K562 (cell line): ENCODE measurements around the gene ZNF8. TPM values are rescaled to one million over a fixed set of nuclear protein-coding genes. Genes with fewer than 3 reads are reported as not detected.

Source experiments
- DPF2 ChIP-seq: fragments of 450-650 bp; IDR thresholded peaks from 2 replicates; pipeline ENCODE4 v1.6.1; 2016
- FOXK2 ChIP-seq, 2 experiments: fragments of 450-650 bp; IDR thresholded peaks in 1 of 2; conservative IDR thresholded peaks in 1 of 2; 2 replicates each; pipeline ENCODE4 v1.6.1; 2016; ENCODE audit warnings: low read depth in 2 of 2, mild to moderate bottlenecking in 1 of 2
- MXI1 ChIP-seq: IDR thresholded peaks from 2 replicates; pipeline ENCODE4 v1.6.1; 2011; ENCODE audit warnings: low read depth, mild to moderate bottlenecking, improper control_type of control experiment, low read length
- NEUROD1 ChIP-seq: fragments of 150-350 bp; IDR thresholded peaks from 2 replicates; pipeline ENCODE4 v1.6.1; 2014; ENCODE audit warnings: borderline replicate concordance, low read length, low read depth; ENCODE audit not compliant: partially characterized antibody
- SRSF3 ChIP-seq: fragments of 200-400 bp; formaldehyde crosslinking; IDR thresholded peaks from 2 replicates; pipeline ENCODE4 v1.6.1; 2016; ENCODE audit warnings: mild to moderate bottlenecking, low read length, moderate library complexity; ENCODE audit not compliant: insufficient read depth
- TRIM28 ChIP-seq: fragments of 450-650 bp; IDR thresholded peaks from 2 replicates; pipeline ENCODE4 v1.6.1; 2017
- YY1 ChIP-seq, 3 experiments: IDR thresholded peaks; 2 replicates each; pipeline ENCODE4 v1.6.1; 2011; ENCODE audit warnings: low read length in 2 of 3, mild to moderate bottlenecking in 2 of 3, moderate library complexity in 2 of 3, borderline replicate concordance in 1 of 3, control low read depth in 1 of 3, low read depth in 1 of 3; ENCODE audit not compliant: insufficient read depth in 3 of 3, insufficient replicate concordance in 2 of 3, control insufficient read depth in 1 of 3, insufficient read length in 1 of 3; ENCODE audit errors: extremely low read depth in 1 of 3
- ZBTB1 ChIP-seq: sonication (generic); formaldehyde crosslinking; IDR thresholded peaks from 2 replicates; pipeline ENCODE4 v1.8.1; 2023; ENCODE audit warnings: missing genetic modification reagents, low read depth, mild to moderate bottlenecking, borderline replicate concordance
- ZNF174 ChIP-seq: fragments of 250-450 bp; sonication (Bioruptor Pico); IDR thresholded peaks from 2 replicates; pipeline ENCODE4 v1.4.0; 2020; ENCODE audit warnings: mild to moderate bottlenecking
- ZNF318 ChIP-seq, 2 experiments: fragments of 450-650 bp; IDR thresholded peaks; 2 replicates each; pipeline ENCODE4 v1.6.1; 2016; ENCODE audit warnings: mild to moderate bottlenecking in 2 of 2, borderline replicate concordance in 1 of 2, low read depth in 1 of 2, moderate library complexity in 1 of 2
- ZNF699 ChIP-seq: fragments of 250-450 bp; sonication (Bioruptor Pico); IDR thresholded peaks from 2 replicates; pipeline ENCODE4 v1.8.0; 2021; ENCODE audit warnings: mild to moderate bottlenecking, moderate library complexity; ENCODE audit not compliant: insufficient replicate concordance
- polyA plus RNA-seq, 8 experiments: library from polyadenylated mRNA; depleted of rRNA in 4 of 8; stranded (reverse) in 5 of 8; unstranded in 3 of 8; fragments of >200 nt; fragmentation: Nextera tagmentation in 2 of 8; fragmentation: Illumina TruSeq in 1 of 8; extraction: Ambion mirVana in 2 of 8; extraction: Trizol in 1 of 8; gene quantifications; 2 replicates each; pipeline versions ENCODE4 v1.2.1 to v1.2.3, GENCODE V29; 2011 to 2014; ENCODE audit warnings: inconsistent platforms in 1 of 8, missing spikeins in 1 of 8
- total RNA-seq, 7 experiments: library from RNA; depleted of rRNA in 6 of 7; stranded (reverse); fragments of >200 nt in 6 of 7; fragmentation: Illumina TruSeq in 2 of 7; extraction: Trizol in 2 of 7; gene quantifications; 2 replicates each; pipeline versions ENCODE4 v1.2.1 to v1.2.3, GENCODE V29; 2011 to 2021; ENCODE audit warnings: low replicate concordance in 1 of 7
- TF ChIP-seq, protein P1 (sequence below): fragments of 450-650 bp; conservative IDR thresholded peaks from 2 replicates; pipeline ENCODE4 v1.6.1; 2016; ENCODE audit warnings: missing genetic modification characterization, low read depth, mild to moderate bottlenecking, missing compliant biosample characterization, moderate library complexity

The ZNF8 gene
- total and polyA plus RNA-seq, 9 of the 15 experiments (the other 6 are each of a cell fraction or from before 2014, with no cell fraction given) = 0.71 to 7.7 (median 4.7) TPM

DNA sequence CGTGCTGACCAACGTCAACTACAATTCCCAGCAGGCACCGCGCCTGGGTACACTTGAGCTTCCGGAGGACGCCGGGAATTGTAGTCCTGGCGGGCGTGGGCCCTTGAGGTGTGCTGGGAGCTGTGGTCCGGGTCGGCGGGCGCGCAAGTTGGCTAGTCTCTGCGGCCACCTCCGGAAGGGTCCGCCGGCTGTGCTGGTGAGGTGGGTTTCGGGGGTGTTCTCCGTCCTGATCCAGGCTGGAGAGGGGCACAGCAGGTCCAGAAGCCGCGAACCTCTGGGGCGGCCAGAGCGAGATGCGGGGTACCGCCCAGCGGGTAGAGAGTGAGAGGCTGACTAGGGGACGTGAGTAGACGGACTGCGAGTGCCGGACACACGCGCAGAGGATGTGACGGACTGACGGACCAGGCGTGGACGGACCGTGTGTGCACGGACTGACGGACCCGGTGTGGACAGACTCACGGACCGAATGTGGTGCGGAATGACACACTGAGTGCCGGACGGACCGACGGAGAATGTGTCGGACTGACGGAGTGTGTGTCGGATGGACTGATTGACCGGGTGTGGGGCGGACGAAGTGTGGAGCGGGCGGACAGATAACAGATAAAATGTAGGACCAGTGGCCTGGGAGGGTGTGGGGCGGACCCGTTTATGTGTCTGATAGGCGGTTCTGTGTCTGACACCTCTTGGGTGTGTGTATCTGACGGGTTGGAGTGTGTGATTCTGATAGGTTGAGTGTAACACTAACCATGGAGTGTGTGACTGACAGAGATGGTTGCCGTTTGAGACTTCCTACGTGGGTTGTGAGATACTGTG, 48.4 kb downstream of the ZNF8 start, which contains the start of gene ZSCAN22 (continued):
- TF ChIP-seq ZNF318 (IDR thresholded peaks at IDR 0.05; ENCODE audit: borderline replicate concordance in 1 of 2, low read depth in 1 of 2) (no peak), MXI1 (peak; percentile 64; the same call in 1 of the 2 replicates), YY1 (IDR thresholded peaks at IDR 0.05; ENCODE audit: borderline replicate concordance in 1 of 3, control insufficient read depth in 1 of 3, extremely low read depth in 1 of 3, insufficient read depth in 3 of 3, insufficient read length in 1 of 3, insufficient replicate concordance in 2 of 3, low read depth in 1 of 3, low read length in 2 of 3) (peak in 2 of 3 experiments; percentile 13 to 56), ZNF174 (CRISPR knock-in tag) (peak; percentile 66; the same call in 1 of the 2 replicates), ZNF699 (CRISPR knock-in tag) (no peak), ZBTB1 (CRISPR knock-in tag) (peak; percentile 63; the same call in 1 of the 2 replicates), TRIM28 (peak; percentile 62; the same call in 1 of the 2 replicates), SRSF3 (no peak), FOXK2 (conservative IDR thresholded peaks at IDR 0.05 in 1 of 2, IDR thresholded peaks at IDR 0.05 in 1 of 2; ENCODE audit: low read depth in 2 of 2) (peak; percentile 67 to 85; a peak in 3 of 4 replicates), DPF2 (peak; percentile 75), NEUROD1 (no peak)
- TF ChIP-seq, protein P1, sequence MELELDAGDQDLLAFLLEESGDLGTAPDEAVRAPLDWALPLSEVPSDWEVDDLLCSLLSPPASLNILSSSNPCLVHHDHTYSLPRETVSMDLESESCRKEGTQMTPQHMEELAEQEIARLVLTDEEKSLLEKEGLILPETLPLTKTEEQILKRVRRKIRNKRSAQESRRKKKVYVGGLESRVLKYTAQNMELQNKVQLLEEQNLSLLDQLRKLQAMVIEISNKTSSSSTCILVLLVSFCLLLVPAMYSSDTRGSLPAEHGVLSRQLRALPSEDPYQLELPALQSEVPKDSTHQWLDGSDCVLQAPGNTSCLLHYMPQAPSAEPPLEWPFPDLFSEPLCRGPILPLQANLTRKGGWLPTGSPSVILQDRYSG (tag) = peak; percentile 84
